PC-9 (cell line): Measurements from ENCODE around the gene DSCAM. TPM values are rescaled to one million over a fixed set of nuclear protein-coding genes. Genes with fewer than 3 reads are reported as not detected.

Experiments used
- BruUV-seq: library from RNA; stranded (reverse); fragments of 400-500 nt; replicated peaks from 2 replicates; lab custom pipeline; 2021; lab: Mats Ljungman, UMichigan
- CTCF ChIA-PET: fragments of 300-600 bp; sonication (Branson Sonifier 250); formaldehyde crosslinking; loops from one replicate; lab custom pipeline; 2022; ENCODE audit warnings: antibody characterized with exemption; lab: Charles Lee
- POLR2A ChIA-PET: fragments of 300-600 bp; sonication (Branson Sonifier 250); formaldehyde crosslinking; loops from one replicate; lab custom pipeline; 2022; ENCODE audit warnings: antibody characterized with exemption; ENCODE audit not compliant: unreplicated experiment; lab: Charles Lee
- DNase-seq, 2 experiments: peaks; one replicate each; pipeline versions ENCODE4 v3.0.0 to v3.0.0-alpha.2; 2015 to 2022; ENCODE audit warnings: mixed read lengths in 1 of 2
- H2AFZ ChIP-seq: fragments of 200-600 bp; sonication (generic); 2 replicates; pipeline ENCODE4 v1.8.1; 2017; ENCODE audit warnings: antibody characterized with exemption
- H3F3A ChIP-seq: fragments of 200-600 bp; sonication (generic); 2 replicates; pipeline ENCODE4 v1.8.1; 2017; ENCODE audit warnings: antibody characterized with exemption, mild to moderate bottlenecking, low read depth; ENCODE audit not compliant: insufficient read depth
- H3K27ac ChIP-seq: fragments of 200-600 bp; sonication (generic); 2 replicates; pipeline ENCODE4 v1.6.1; 2016; ENCODE audit warnings: mixed run types
- H3K27me3 ChIP-seq: fragments of 200-600 bp; sonication (generic); 2 replicates; pipeline ENCODE4 v1.6.1; 2016; ENCODE audit warnings: low read depth, mixed run types; ENCODE audit not compliant: insufficient read depth
- H3K36me3 ChIP-seq: fragments of 200-600 bp; sonication (generic); 2 replicates; pipeline ENCODE4 v1.6.1; 2016; ENCODE audit warnings: low read depth, mixed run types
- H3K4me1 ChIP-seq: fragments of 200-600 bp; sonication (generic); replicated peaks from 2 replicates; pipeline ENCODE4 v1.6.1; 2016; ENCODE audit warnings: mixed run types; ENCODE audit not compliant: insufficient read depth
- H3K4me2 ChIP-seq: fragments of 200-600 bp; sonication (generic); 2 replicates; pipeline ENCODE4 v1.6.1; 2017; ENCODE audit warnings: mixed run types
- H3K4me3 ChIP-seq: fragments of 200-600 bp; sonication (generic); 2 replicates; pipeline ENCODE4 v1.6.1; 2016; ENCODE audit warnings: mixed run types
- H3K79me2 ChIP-seq: fragments of 200-600 bp; sonication (generic); 2 replicates; pipeline ENCODE4 v1.6.1; 2017; ENCODE audit warnings: low read depth, mixed run types
- H3K9me2 ChIP-seq: fragments of 200-600 bp; sonication (generic); 2 replicates; pipeline ENCODE4 v1.8.1; 2017; ENCODE audit warnings: mild to moderate bottlenecking; ENCODE audit not compliant: insufficient read depth
- H3K9me3 ChIP-seq: fragments of 200-600 bp; sonication (generic); 2 replicates; pipeline ENCODE4 v1.8.1; 2016; ENCODE audit warnings: low read depth; ENCODE audit not compliant: insufficient read depth
- H4K20me1 ChIP-seq: fragments of 200-600 bp; sonication (generic); 2 replicates; pipeline ENCODE4 v1.8.1; 2017; ENCODE audit not compliant: insufficient read depth
- EZH2 ChIP-seq: fragments of 200-600 bp; sonication (generic); IDR thresholded peaks from 2 replicates; pipeline ENCODE4 v1.8.0; 2017; ENCODE audit warnings: antibody characterized with exemption, low read depth
- intact Hi-C: fragments of 100-400 bp; cut with micrococcal nuclease; formaldehyde crosslinking; loops from one replicate; pipeline ENCODE4 v1.10.0; 2022; ENCODE audit not compliant: unreplicated experiment
- total RNA-seq: library from RNA; stranded (reverse); gene quantifications from 2 replicates; pipeline ENCODE4 v1.2.3, GENCODE V29; 2021
- TF ChIP-seq, protein P1 (sequence below): fragments of 200-600 bp; sonication (generic); conservative IDR thresholded peaks from 2 replicates; pipeline ENCODE4 v1.6.1; 2017; ENCODE audit warnings: mixed run types, antibody characterized with exemption, mild to moderate bottlenecking, moderate library complexity

The DSCAM gene
- total RNA-seq, 1 experiment from 2014 or later = not detected

DNA sequence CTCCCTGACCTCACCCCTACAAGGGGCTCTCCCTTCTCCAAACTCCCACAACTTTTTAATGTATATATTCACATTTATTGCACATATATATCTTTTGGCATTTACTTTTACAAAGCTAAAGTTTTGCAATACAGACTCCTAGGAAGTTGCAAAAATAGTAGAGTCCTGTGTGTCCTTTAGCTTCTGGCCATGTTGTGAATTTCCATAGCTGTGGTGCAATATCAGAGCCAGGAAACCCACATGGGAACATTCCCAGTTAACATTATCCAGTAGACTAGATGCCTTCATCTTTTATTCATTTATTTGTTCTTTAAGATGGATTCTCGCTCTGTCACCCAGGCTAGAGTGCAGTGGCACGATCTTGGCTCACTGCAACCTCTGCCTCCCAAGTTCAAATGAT lies 636.7 kb downstream of the DSCAM start:
- H2AFZ ChIP-seq = no peak overlapping the region
- TF ChIP-seq, protein P1, sequence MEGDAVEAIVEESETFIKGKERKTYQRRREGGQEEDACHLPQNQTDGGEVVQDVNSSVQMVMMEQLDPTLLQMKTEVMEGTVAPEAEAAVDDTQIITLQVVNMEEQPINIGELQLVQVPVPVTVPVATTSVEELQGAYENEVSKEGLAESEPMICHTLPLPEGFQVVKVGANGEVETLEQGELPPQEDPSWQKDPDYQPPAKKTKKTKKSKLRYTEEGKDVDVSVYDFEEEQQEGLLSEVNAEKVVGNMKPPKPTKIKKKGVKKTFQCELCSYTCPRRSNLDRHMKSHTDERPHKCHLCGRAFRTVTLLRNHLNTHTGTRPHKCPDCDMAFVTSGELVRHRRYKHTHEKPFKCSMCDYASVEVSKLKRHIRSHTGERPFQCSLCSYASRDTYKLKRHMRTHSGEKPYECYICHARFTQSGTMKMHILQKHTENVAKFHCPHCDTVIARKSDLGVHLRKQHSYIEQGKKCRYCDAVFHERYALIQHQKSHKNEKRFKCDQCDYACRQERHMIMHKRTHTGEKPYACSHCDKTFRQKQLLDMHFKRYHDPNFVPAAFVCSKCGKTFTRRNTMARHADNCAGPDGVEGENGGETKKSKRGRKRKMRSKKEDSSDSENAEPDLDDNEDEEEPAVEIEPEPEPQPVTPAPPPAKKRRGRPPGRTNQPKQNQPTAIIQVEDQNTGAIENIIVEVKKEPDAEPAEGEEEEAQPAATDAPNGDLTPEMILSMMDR = no peak
- TF ChIP-seq EZH2 = no peak
- no peak overlapping the region for H3K4me2 ChIP-seq
- no peaks in the 10 kb centered on the region for H4K20me1 ChIP-seq
- POLR2A ChIA-PET = no interaction called here
- CTCF ChIA-PET = no interaction called here
- DNase-seq = no peak
- no TSS peak for BruUV-seq
- no peaks in the 10 kb centered on the region for H3F3A ChIP-seq
- H3K9me3 ChIP-seq = no peaks in the 10 kb centered on the region
- H3K4me1 ChIP-seq = no peaks in the 10 kb centered on the region
- H3K4me3 ChIP-seq = no peak overlapping the region
- no peak overlapping the region for H3K27ac ChIP-seq
- intact Hi-C loops = no loop called here
- H3K9me2 ChIP-seq = no peaks in the 10 kb centered on the region
- no peaks in the 10 kb centered on the region for H3K79me2 ChIP-seq
- no peaks in the 10 kb centered on the region for H3K36me3 ChIP-seq
- no peaks in the 10 kb centered on the region for H3K27me3 ChIP-seq

DNA sequence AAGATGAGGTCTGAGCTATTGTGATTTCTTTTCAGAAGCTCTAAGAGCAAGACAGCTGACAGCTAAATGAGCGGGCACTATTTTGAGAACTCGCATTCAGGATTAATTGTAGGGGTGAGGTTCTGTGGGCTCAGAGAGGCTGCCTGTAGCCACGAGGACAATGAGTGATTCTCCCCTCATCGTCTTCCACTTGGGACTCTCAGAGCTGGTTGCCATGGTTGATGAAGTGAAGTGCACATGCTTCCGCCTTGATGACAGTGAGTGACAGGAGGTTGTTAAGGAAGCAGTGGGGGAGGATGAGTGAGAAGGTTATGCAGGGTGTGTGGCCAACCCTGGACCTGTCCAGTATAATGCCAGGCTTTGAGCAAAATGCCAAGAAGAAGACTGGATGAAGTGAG lies 638.0 kb downstream of the DSCAM start:
- no peak overlapping the region for H3K27ac ChIP-seq
- ChIA-PET CTCF (no interaction called here), POLR2A (no interaction called here)
- intact Hi-C loops = no loop called here
- no peak overlapping the region for H2AFZ ChIP-seq
- H3F3A ChIP-seq = no peaks in the 10 kb centered on the region
- no peaks in the 10 kb centered on the region for H3K9me2 ChIP-seq
- H3K27me3 ChIP-seq = no peaks in the 10 kb centered on the region
- no TSS peak for BruUV-seq
- H3K9me3 ChIP-seq = no peaks in the 10 kb centered on the region
- H3K4me1 ChIP-seq = no peaks in the 10 kb centered on the region
- no peak overlapping the region for H3K4me2 ChIP-seq
- H3K36me3 ChIP-seq = no peaks in the 10 kb centered on the region
- no peak for DNase-seq
- no peak overlapping the region for H3K4me3 ChIP-seq
- H4K20me1 ChIP-seq = no peaks in the 10 kb centered on the region
- no peaks in the 10 kb centered on the region for H3K79me2 ChIP-seq
- TF ChIP-seq, protein P1 = no peak
- no peak for TF ChIP-seq EZH2

DNA sequence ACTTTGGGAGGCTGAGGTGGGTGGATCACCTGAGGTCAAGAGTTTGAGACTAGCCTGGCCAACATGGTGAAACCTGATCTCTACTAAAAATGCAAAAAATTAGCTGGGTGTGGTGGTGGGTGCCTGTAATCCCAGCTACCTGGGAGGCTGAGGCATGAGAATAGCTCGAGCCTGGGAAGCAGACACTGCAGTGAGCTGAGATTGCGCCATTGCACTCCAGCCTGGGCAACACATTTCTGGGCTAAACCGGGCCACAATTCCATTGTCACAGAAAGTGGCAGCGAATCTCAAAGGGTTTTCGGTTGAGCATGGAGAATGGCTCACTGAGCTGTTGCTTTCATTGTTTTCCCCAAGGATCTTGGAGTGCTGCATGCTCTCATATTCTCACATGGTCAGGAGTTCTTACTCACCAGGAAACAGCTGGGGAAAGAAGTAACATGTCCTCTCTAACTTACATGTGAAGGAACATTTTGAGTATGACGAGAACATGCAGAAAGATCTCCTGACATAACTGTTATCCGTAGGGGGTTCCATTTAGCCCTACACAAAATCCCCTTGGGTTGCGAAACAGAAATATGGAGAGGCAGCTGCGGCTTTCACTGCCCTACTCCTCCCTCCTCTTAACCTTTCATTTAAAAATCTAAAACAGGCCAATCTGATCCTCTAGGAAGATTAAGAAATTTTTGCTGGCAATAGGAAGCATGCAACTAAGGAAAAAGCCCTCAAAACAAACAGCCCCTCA lies 638.6 kb downstream of the DSCAM start:
- ChIA-PET CTCF (no interaction called here), POLR2A (no interaction called here)
- Histone ChIP-seq H3K9me3 (no peaks in the 10 kb centered on the region), H3K79me2 (no peaks in the 10 kb centered on the region), H2AFZ (no peak overlapping the region), H3K4me1 (no peaks in the 10 kb centered on the region), H3K27ac (no peak overlapping the region), H3K4me2 (no peak overlapping the region), H3K9me2 (no peaks in the 10 kb centered on the region), H4K20me1 (no peaks in the 10 kb centered on the region), H3K4me3 (no peak overlapping the region), H3K36me3 (no peaks in the 10 kb centered on the region), H3K27me3 (no peaks in the 10 kb centered on the region), H3F3A (no peaks in the 10 kb centered on the region)
- intact Hi-C loops = no loop called here
- no peak for DNase-seq
- TF ChIP-seq, protein P1 = no peak
- no peak for TF ChIP-seq EZH2
- no TSS peak for BruUV-seq
